NCI-H146 treated with DMSO at 0.1 percent for 48 hours (cell line): ENCODE data around the gene GPAM.
"Not testable (repeated sequence)": the region's sequence is repeated elsewhere in the genome, so short reads cannot be mapped to it uniquely, and the experiment has no call there.

ENCODE experiments used
- DNase-seq: peaks from one replicate; lab custom pipeline; 2025; ENCODE audit not compliant: unreplicated experiment; lab: John Stamatoyannopoulos, UW

Gene GPAM

GRCh38 chr10:112183329-112184051, at the start of gene GPAM:
GPAM (minus strand) TSS chr10:112183765; CDS start chr10:112181784, 1,981 bp downstream.
- peak; percentile 76 for DNase-seq

GRCh38 chr10:112232670-112233069, 49.1 kb upstream of the GPAM start:
- DNase-seq, result no peak

- DNase-seq, result no peak
Measured at GRCh38 chr10:112231602-112232400, 48.2 kb upstream of the GPAM start.

GRCh38 chr10:112230325-112230988, 46.9 kb upstream of the GPAM start:
- DNase-seq, result no peak

- no peak for DNase-seq
Measured at GRCh38 chr10:112229901-112230300, 46.3 kb upstream of the GPAM start.

- no peak for DNase-seq
Measured at GRCh38 chr10:112229096-112229495, 45.5 kb upstream of the GPAM start.

GRCh38 chr10:112228366-112229088, 45.0 kb upstream of the GPAM start:
- not testable (repeated sequence) for DNase-seq

- no peak for DNase-seq
Measured at GRCh38 chr10:112227331-112227987, 43.9 kb upstream of the GPAM start.

GRCh38 chr10:112226439-112227248, 43.1 kb upstream of the GPAM start:
- DNase-seq, result no peak

GRCh38 chr10:112225771-112226438, 42.3 kb upstream of the GPAM start:
- DNase-seq, result no peak

- no peak for DNase-seq
Measured at GRCh38 chr10:112224933-112225529, 41.5 kb upstream of the GPAM start.

GRCh38 chr10:112223725-112224124, 40.2 kb upstream of the GPAM start:
- no peak for DNase-seq

GRCh38 chr10:112222799-112223198, 39.2 kb upstream of the GPAM start:
- DNase-seq, result no peak

GRCh38 chr10:112221545-112221944, 38.0 kb upstream of the GPAM start:
- DNase-seq, result no peak

- no peak for DNase-seq
Measured at GRCh38 chr10:112218960-112219359, 35.4 kb upstream of the GPAM start.

GRCh38 chr10:112218036-112218390, 34.4 kb upstream of the GPAM start:
- DNase-seq, result no peak

GRCh38 chr10:112217386-112218035, 33.9 kb upstream of the GPAM start:
- DNase-seq, result no peak

GRCh38 chr10:112216966-112217365, 33.4 kb upstream of the GPAM start:
- DNase-seq, result no peak
